Large intestine (tissue), 3 donors: ENCODE results near the gene COX7A1. TPM values are rescaled to one million over a fixed set of nuclear protein-coding genes. Genes with fewer than 3 reads are reported as not detected.
"Not testable (repeated sequence)": the region's sequence is repeated elsewhere in the genome, so short reads cannot be mapped to it uniquely, and the experiment has no call there.

Experiments
- DNase-seq, 2 donors: peaks; one replicate each; pipeline versions ENCODE4 v3.0.0 to v3.0.0-alpha.2; 2013
- H3K27ac ChIP-seq: one replicate; pipeline ENCODE4 v1.5.1; 2013; ENCODE audit warnings: low read length
- H3K27me3 ChIP-seq: 2 replicates; pipeline ENCODE4 v1.6.1; 2013; ENCODE audit warnings: low read length; ENCODE audit not compliant: control insufficient read depth, insufficient read depth
- H3K36me3 ChIP-seq: 2 replicates; pipeline ENCODE4 v1.6.1; 2013; ENCODE audit warnings: low read length; ENCODE audit not compliant: control insufficient read depth, insufficient read depth
- H3K4me1 ChIP-seq: one replicate; pipeline ENCODE4 v1.6.1; 2013; ENCODE audit warnings: low read length; ENCODE audit not compliant: control insufficient read depth, insufficient read depth
- H3K4me3 ChIP-seq: one replicate; pipeline ENCODE4 v1.5.1; 2013; ENCODE audit warnings: low read length
- H3K9me3 ChIP-seq: one replicate; pipeline ENCODE4 v1.6.1; 2013; ENCODE audit warnings: mild to moderate bottlenecking, low read depth, low read length, moderate library complexity; ENCODE audit not compliant: control insufficient read depth
- WGBS: methylation state at CpG from one replicate; pipeline ENCODE4 v1.1.5; 2013; ENCODE audit warnings: low lambda C conversion rate; ENCODE audit not compliant: insufficient coverage; 5-methylcytosine and 5-hydroxymethylcytosine counted together
- polyA plus RNA-seq: library from polyadenylated mRNA; unstranded; fragments of 120-200 nt; gene quantifications from one replicate; pipeline ENCODE4 v1.2.1, GENCODE V29; 2013

The COX7A1 gene
- polyA plus RNA-seq, 1 donor, result 11.5 TPM

GRCh38 chr19:36142496-36142895 lies 9.8 kb downstream of the COX7A1 start:
- H3K9me3 ChIP-seq, result no peaks in the 10 kb centered on the region
- H3K36me3 ChIP-seq, result peaks cover 48% of the 10 kb centered on the region
- no peaks in the 10 kb centered on the region for H3K27me3 ChIP-seq
- DNase-seq, result no peak
- peaks cover 11% of the 10 kb centered on the region for H3K4me1 ChIP-seq
- WGBS, result no CpG with 5 or more reads among the region's 9 CpGs
- H3K4me3 ChIP-seq, result no peak overlapping the region
- no peak overlapping the region for H3K27ac ChIP-seq

- Histone ChIP-seq H3K27me3 (no peaks in the 10 kb centered on the region), H3K4me3 (no peak overlapping the region), H3K9me3 (no peaks in the 10 kb centered on the region), H3K4me1 (peaks cover 11% of the 10 kb centered on the region), H3K36me3 (peaks cover 45% of the 10 kb centered on the region), H3K27ac (no peak overlapping the region)
- no peak for DNase-seq
- 100% methylated on average over 2 of the region's 14 CpGs for WGBS
These were observed 10.2 kb downstream of the COX7A1 start for GRCh38 chr19:36142046-36142445.

DNA sequence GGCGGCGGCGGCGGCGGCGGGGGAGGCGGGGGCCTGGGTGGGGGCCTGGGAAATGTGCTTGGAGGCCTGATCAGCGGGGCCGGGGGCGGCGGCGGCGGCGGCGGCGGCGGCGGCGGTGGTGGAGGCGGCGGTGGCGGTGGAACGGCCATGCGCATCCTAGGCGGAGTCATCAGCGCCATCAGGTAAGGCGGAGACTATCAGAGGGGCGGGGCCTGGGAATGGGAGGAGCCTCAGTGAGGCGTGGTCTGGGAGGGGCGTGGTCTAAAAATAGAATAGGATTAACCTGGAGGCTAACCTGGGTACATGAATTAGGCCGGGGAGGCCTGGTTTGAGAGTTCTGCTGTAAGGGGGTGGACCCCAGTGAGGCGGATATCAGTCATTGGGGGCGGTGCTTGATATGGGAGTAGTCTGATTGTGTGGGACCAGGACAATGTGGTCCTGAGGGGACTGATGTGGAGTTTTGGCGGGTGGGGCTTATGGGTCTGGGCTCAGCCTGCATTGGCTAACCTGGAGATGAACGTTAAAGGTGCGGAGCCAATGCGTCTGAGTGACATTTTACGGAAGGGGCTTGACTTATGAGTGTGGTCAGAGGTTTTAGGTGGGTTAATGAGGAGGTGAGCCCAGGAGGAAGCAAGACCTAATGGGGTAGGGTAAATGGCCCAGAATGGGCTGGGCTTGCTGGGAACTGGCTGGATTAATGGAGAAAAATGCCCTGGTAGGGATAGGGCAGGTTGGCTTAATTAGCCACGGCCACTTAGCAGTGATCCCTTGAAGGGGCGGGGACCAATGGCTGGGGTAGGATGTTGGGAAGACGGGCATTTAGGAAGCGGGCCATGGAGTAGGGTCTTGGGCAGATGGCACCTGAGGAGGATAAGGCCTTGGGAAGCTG lies 11.0 kb downstream of the COX7A1 start:
- no CpG with 5 or more reads among the region's 42 CpGs for WGBS
- H3K27ac ChIP-seq, result peak overlapping the region; percentile 98
- H3K36me3 ChIP-seq, result peaks cover 38% of the 10 kb centered on the region
- peak; percentile 76 to 85 for DNase-seq
- peaks cover 14% of the 10 kb centered on the region for H3K4me1 ChIP-seq
- H3K27me3 ChIP-seq, result no peaks in the 10 kb centered on the region
- H3K9me3 ChIP-seq, result no peaks in the 10 kb centered on the region
- peak overlapping the region; percentile 98 for H3K4me3 ChIP-seq

GRCh38 chr19:36140304-36141038 lies 11.8 kb downstream of the COX7A1 start:
- no CpG with 5 or more reads among the region's 31 CpGs for WGBS
- DNase-seq, result peak; percentile 38 to 73
- Histone ChIP-seq H3K36me3 (peaks cover 30% of the 10 kb centered on the region), H3K4me1 (peaks cover 14% of the 10 kb centered on the region), H3K4me3 (peak overlapping the region; percentile 98), H3K9me3 (no peaks in the 10 kb centered on the region), H3K27me3 (no peaks in the 10 kb centered on the region), H3K27ac (peak overlapping the region; percentile 98)

GRCh38 chr19:36139473-36140303 lies 12.6 kb downstream of the COX7A1 start, which contains the start of gene CAPNS1:
CAPNS1 (plus strand) TSS chr19:36140066; CDS start chr19:36141012, 946 bp downstream.
- Histone ChIP-seq H3K9me3 (no peaks in the 10 kb centered on the region), H3K27ac (peak within 1 kb of the TSS; percentile 98), H3K4me3 (peak within 1 kb of the TSS; percentile 98), H3K4me1 (peaks cover 14% of the 10 kb centered on the region), H3K36me3 (peaks cover 23% of the 10 kb centered on the region), H3K27me3 (no peaks in the 10 kb centered on the region)
- no CpG with 5 or more reads among the region's 75 CpGs for WGBS
- DNase-seq, result peak; percentile 98 to 99

- 71% methylated on average over 2 of the region's 7 CpGs for WGBS
- H3K27me3 ChIP-seq, result no peaks in the 10 kb centered on the region
- H3K9me3 ChIP-seq, result no peaks in the 10 kb centered on the region
- peaks cover 14% of the 10 kb centered on the region for H3K4me1 ChIP-seq
- peak overlapping the region; percentile 98 for H3K27ac ChIP-seq
- H3K36me3 ChIP-seq, result peaks cover 17% of the 10 kb centered on the region
- DNase-seq, result no peak
- peak overlapping the region; percentile 98 for H3K4me3 ChIP-seq
These were observed 13.2 kb downstream of the COX7A1 start for GRCh38 chr19:36139120-36139472.

GRCh38 chr19:36136964-36137686 lies 15.1 kb downstream of the COX7A1 start:
- peak in 1 of 2 donors; percentile 44 for DNase-seq
- Histone ChIP-seq H3K36me3 (peaks cover 5% of the 10 kb centered on the region), H3K4me1 (peaks cover 14% of the 10 kb centered on the region)

DNA sequence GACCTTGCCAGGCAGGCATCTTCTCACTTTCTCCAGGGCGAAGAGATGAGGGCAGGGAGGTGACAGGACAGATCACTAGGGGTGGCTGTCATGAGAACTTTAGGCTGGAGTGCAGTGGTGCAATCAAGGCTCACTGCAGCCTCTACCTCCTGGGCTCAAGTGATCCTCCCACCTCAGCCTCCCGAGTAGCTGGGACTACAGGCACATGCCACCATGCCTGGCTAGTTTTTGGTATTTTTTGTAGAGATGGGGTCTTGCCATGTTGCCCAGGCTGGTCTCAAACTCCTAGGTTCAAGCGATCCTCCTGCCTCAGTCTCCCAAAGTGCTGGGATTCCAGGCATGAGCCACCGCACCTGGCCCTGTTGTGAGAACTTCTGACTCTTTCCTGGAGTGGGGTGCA lies 17.4 kb downstream of the COX7A1 start:
- no CpG with 5 or more reads among the region's 4 CpGs for WGBS
- not testable (repeated sequence) for H3K4me3 ChIP-seq, H3K36me3 ChIP-seq, DNase-seq, H3K27me3 ChIP-seq, H3K4me1 ChIP-seq, H3K9me3 ChIP-seq, H3K27ac ChIP-seq

More at GRCh38 chr19:36136964-36137686, 15.1 kb downstream of the COX7A1 start:
- Histone ChIP-seq H3K27me3 (no peaks in the 10 kb centered on the region), H3K4me3 (no peak overlapping the region), H3K27ac (peak overlapping the region; percentile 14), H3K9me3 (no peaks in the 10 kb centered on the region)
- 100% methylated on average over 2 of the region's 12 CpGs for WGBS

DNA sequence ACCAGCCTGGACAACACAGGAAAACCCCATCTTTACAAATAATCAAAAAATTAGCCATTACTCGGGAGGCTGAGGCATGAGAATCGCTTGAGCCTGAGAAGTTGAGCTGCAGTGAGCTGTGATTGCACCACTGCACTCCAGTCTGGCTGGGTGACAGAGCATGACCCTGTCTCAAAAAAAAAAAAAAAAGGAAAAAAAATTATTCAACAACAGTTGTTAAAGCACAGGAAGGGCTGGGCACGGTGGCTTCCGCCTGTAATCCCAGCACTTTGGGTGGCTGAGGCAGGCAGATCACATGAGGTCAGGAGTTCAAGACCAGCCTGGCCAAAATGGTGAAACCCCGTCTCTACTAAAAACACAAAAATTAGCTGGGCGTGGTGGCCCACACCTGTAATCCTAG lies 21.0 kb downstream of the COX7A1 start:
- 100% methylated on average over 1 of the region's 6 CpGs for WGBS
- H3K27ac ChIP-seq, H3K27me3 ChIP-seq, H3K4me1 ChIP-seq, H3K4me3 ChIP-seq, H3K36me3 ChIP-seq, DNase-seq, H3K9me3 ChIP-seq: not testable (repeated sequence)
